ENCODE measurements around the gene LCORL. TPM values are rescaled to one million over a fixed set of nuclear protein-coding genes. Genes with fewer than 3 reads are reported as not detected.

Gene LCORL
- polyA plus RNA-seq, 4 donors, result 4.2 to 23.2 (median 9.5) TPM

- Histone ChIP-seq H3K4me1 (ENCODE audit: control insufficient read depth in 3 of 3, insufficient read depth in 2 of 3, low read depth in 1 of 3, low read length in 2 of 3) (no peaks in the 10 kb centered on the region), H3K36me3 (ENCODE audit: control insufficient read depth in 3 of 3, insufficient read depth in 2 of 3, low read depth in 1 of 3, low read length in 3 of 3) (peaks cover 0 to 9% (median 3%) of the 10 kb centered on the region in 3 donors), H3K9me3 (ENCODE audit: control insufficient read depth in 2 of 2, insufficient read depth in 1 of 2, low read depth in 1 of 2, low read length in 1 of 2) (no peaks in the 10 kb centered on the region), H3K4me3 (ENCODE audit: low read depth in 1 of 3, low read length in 3 of 3) (no peak overlapping the region), H3K27me3 (ENCODE audit: control insufficient read depth in 3 of 3, insufficient read depth in 3 of 3, low read length in 3 of 3) (no peaks in the 10 kb centered on the region), H3K27ac (ENCODE audit: low read depth in 1 of 3, low read length in 2 of 3) (no peak overlapping the region)
- 50 to 54% (median 52%) methylated on average over 1 of the region's 1 CpG for WGBS, 3 donors
- DNase-seq (no peak), FAIRE-seq (no peak)
Measured at GRCh38 chr4:17794730-17795129, 226.8 kb downstream of the LCORL start.

Other genes with a start within 250 kb of the LCORL start
- gene FAM184B, start 240.1 kb downstream of the LCORL start, polyA plus RNA-seq, result under 1 TPM in 2 of 4 donors, not detected in 2; 0.03 to 0.04 TPM
- gene DCAF16, start 211.0 kb downstream of the LCORL start, polyA plus RNA-seq, result 10 to 100 TPM in 2 of 4 donors, 1 to 10 TPM in 2; 3.8 to 40.4 (median 8.4) TPM
- 10 to 100 TPM in 2 of 4 donors, 1 to 10 TPM in 1, under 1 TPM in 1; 0.54 to 11.7 (median 6.5) TPM for gene NCAPG, start 210.8 kb downstream of the LCORL start, polyA plus RNA-seq

Measured in small intestine (tissue), 7 donors.